GM12891 (cell line): ENCODE measurements around the gene ARSB.

Experiments used
- POLR2A ChIP-seq: IDR thresholded peaks from 2 replicates; pipeline ENCODE4 v1.6.1; 2011; ENCODE audit warnings: low read depth, low read length, control low read depth
- POLR2AphosphoS5 ChIP-seq: IDR thresholded peaks from 2 replicates; pipeline ENCODE4 v1.6.1; 2011; ENCODE audit warnings: low read depth, low read length, control low read depth
- POU2F2 ChIP-seq: IDR thresholded peaks from 2 replicates; pipeline ENCODE4 v1.6.1; 2011; ENCODE audit warnings: low read depth, mild to moderate bottlenecking, control low read depth, low read length, moderate library complexity
- SPI1 ChIP-seq: IDR thresholded peaks from 2 replicates; pipeline ENCODE4 v1.6.1; 2011; ENCODE audit warnings: low read depth, low read length, control low read depth
- TAF1 ChIP-seq: IDR thresholded peaks from 2 replicates; pipeline ENCODE4 v1.6.1; 2011; ENCODE audit warnings: low read depth, low read length, control low read depth

GRCh38 chr5:78907255-78907891 lies 77.7 kb downstream of the ARSB start:
- TF ChIP-seq POLR2AphosphoS5 (no peak), POLR2A (peak; percentile 48; the same call in 1 of the 2 replicates), TAF1 (no peak), SPI1 (no peak), POU2F2 (peak; percentile 87)
